ENCODE measurements around the gene FBXL16.

FBXL16 gene

GRCh38 chr16:672371-672770 is 33.2 kb downstream of the FBXL16 start:
- TF ChIP-seq CTCF (IDR thresholded peaks at IDR 0.05; ENCODE audit: low read depth, low read length, missing control alignments): no peak
- in situ Hi-C loops (cut with HindIII; ENCODE audit: low sequenced_read_pairs): no loop called here
- no peak overlapping the region for H3K4me3 ChIP-seq (ENCODE audit: low read depth, low read length)
- DNase-seq (ENCODE audit: low read depth): no peak

GRCh38 chr16:671353-672131 is 34.1 kb downstream of the FBXL16 start:
- no peak for TF ChIP-seq CTCF (IDR thresholded peaks at IDR 0.05; ENCODE audit: low read depth, low read length, missing control alignments)
- DNase-seq (ENCODE audit: low read depth): no peak
- in situ Hi-C loops (cut with HindIII; ENCODE audit: low sequenced_read_pairs): no loop called here
- no peak overlapping the region for H3K4me3 ChIP-seq (ENCODE audit: low read depth, low read length)

DNA sequence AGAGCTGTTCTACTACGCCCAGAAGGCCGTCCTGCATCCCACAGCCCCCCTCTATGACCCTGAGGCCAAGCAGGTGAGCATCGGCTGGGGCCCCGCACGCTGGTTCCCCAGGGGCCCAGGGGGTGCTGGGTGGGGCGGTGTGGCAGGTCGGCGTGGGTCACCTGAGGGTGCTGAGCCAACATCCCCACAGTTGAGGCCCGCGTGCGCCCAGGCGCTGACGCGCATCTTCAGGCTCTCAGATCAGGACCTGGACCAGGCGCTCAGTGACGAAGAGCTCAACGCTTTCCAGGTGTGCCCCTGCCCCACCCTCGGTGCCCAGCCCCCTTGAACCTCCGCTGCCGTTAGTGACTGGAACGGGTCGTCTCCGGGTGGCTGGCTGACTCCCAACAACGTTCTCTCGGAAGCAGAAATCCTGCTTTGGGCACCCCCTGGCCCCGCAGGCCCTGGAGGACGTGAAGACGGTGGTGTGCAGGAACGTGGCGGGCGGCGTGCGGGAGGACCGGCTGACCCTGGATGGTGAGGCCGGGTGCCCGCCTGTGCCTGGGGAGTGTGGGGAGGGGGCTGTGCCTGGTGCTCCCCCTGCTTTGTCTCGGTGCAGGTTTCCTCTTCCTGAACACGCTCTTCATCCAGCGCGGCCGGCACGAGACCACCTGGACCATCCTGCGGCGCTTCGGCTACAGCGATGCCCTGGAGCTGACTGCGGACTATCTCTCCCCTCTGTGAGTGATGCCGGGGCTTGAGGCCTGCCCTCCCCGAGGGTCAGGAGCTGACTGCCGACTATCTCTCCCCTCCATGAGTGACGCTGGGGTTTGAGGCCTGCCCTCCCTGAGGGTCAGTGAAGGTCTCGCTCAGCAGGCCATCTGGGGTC is 34.9 kb downstream of the FBXL16 start:
- no peak for DNase-seq (ENCODE audit: low read depth)
- no peak for TF ChIP-seq CTCF (IDR thresholded peaks at IDR 0.05; ENCODE audit: low read depth, low read length, missing control alignments)
- in situ Hi-C loops (cut with HindIII; ENCODE audit: low sequenced_read_pairs): no loop called here
- H3K4me3 ChIP-seq (ENCODE audit: low read depth, low read length): no peak overlapping the region

DNA sequence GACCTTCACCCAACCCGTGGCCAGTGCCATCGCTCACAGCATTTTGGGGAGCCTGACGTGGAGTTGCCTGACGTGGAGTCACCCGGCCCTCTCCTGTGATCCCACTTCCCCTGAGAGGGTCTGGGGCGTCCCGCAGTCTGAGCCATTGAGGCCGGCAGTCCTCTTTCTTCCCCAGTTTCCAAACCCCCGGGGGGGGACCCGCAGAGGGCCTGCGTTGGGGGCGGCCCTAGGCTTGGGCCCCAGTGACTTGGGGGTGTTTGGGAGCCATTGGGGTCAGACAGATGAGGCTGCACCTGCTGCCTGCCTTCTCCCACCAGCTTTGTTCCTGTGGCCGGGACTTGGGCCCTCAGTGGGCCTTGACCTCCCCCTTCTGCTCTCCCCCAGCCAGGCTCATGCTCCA is 35.9 kb downstream of the FBXL16 start:
- H3K4me3 ChIP-seq (ENCODE audit: low read depth, low read length): no peak overlapping the region
- no peak for DNase-seq (ENCODE audit: low read depth)
- TF ChIP-seq CTCF (IDR thresholded peaks at IDR 0.05; ENCODE audit: low read depth, low read length, missing control alignments): no peak
- in situ Hi-C loops (cut with HindIII; ENCODE audit: low sequenced_read_pairs): no loop called here

- in situ Hi-C loops (cut with HindIII; ENCODE audit: low sequenced_read_pairs): no loop called here
Observed at GRCh38 chr16:668519-669171, 37.0 kb downstream of the FBXL16 start.

More at GRCh38 chr16:668519-669171, 37.0 kb downstream of the FBXL16 start:
- TF ChIP-seq CTCF (IDR thresholded peaks at IDR 0.05; ENCODE audit: low read depth, low read length, missing control alignments): no peak
- DNase-seq (ENCODE audit: low read depth): no peak
- peak overlapping the region; percentile 94 for H3K4me3 ChIP-seq (ENCODE audit: low read depth, low read length)

Data from astrocyte of the cerebellum (primary cell).